Breast epithelium (tissue), 4 donors: ENCODE measurements around the gene TMEM245. TPM values are rescaled to one million over a fixed set of nuclear protein-coding genes. Genes with fewer than 3 reads are reported as not detected.
A peak's percentile ranks its signal among the peaks of the same experiment; 100 is the strongest.

Experiments used
- DNase-seq, 2 donors: peaks; one replicate each; pipeline ENCODE4 v3.0.0-alpha.2; 2019; ENCODE audit warnings: low spot score in 2 of 2
- H3K27ac ChIP-seq, 2 donors: fragments of 200-600 bp; sonication (generic) in 1 of 2; one replicate each; pipeline ENCODE4 v1.5.1; 2016 to 2019; ENCODE audit warnings: mild to moderate bottlenecking in 1 of 2
- H3K27me3 ChIP-seq, 2 donors: fragments of 200-600 bp; sonication (generic) in 1 of 2; one replicate each; pipeline versions ENCODE4 v1.5.1 to v1.6.0; 2017 to 2019; ENCODE audit warnings: control low read depth in 1 of 2, mild to moderate bottlenecking in 1 of 2
- H3K36me3 ChIP-seq: fragments of 200-600 bp; one replicate; pipeline ENCODE4 v1.5.1; 2019
- H3K4me1 ChIP-seq, 2 donors: fragments of 200-600 bp; sonication (generic); one replicate each; pipeline ENCODE4 v1.5.1; 2016 to 2019; ENCODE audit warnings: control low read depth in 1 of 2
- H3K4me3 ChIP-seq, 3 donors: fragments of 200-600 bp; sonication (generic); 1 replicate in 2 of 3; 2 replicates in 1 of 3; pipeline ENCODE4 v1.5.1; 2016 to 2019; ENCODE audit warnings: mild to moderate bottlenecking in 3 of 3, moderate library complexity in 2 of 3
- H3K9me3 ChIP-seq, 2 donors: fragments of 200-600 bp; sonication (generic) in 1 of 2; one replicate each; pipeline ENCODE4 v1.5.1; 2016 to 2019; ENCODE audit warnings: control low read depth in 1 of 2
- CTCF ChIP-seq, 3 donors: fragments of 450-650 bp; IDR thresholded peaks; one replicate each; pipeline ENCODE4 v1.5.1; 2016 to 2017; ENCODE audit warnings: antibody characterized with exemption in 3 of 3, mild to moderate bottlenecking in 3 of 3, moderate library complexity in 3 of 3
- POLR2A ChIP-seq: fragments of 450-650 bp; IDR thresholded peaks from one replicate; pipeline ENCODE4 v1.6.1; 2016; ENCODE audit warnings: antibody characterized with exemption, mild to moderate bottlenecking, moderate library complexity
- POLR2AphosphoS5 ChIP-seq, 3 donors: sonication (generic); formaldehyde crosslinking; IDR thresholded peaks; one replicate each; pipeline ENCODE4 v1.6.1; 2017; ENCODE audit warnings: antibody characterized with exemption in 3 of 3
- intact Hi-C: fragments of 100-400 bp; cut with DNase I; formaldehyde crosslinking; loops from one replicate; pipeline ENCODE4 v1.15.1; 2023; ENCODE audit warnings: low total_unique reads
- total RNA-seq, 3 donors: library from RNA; depleted of rRNA; stranded (reverse); fragments of >200 nt; gene quantifications; one replicate each; pipeline ENCODE4 v1.1.0, GENCODE V29; 2016

TMEM245 gene
- total RNA-seq, 3 donors from 2014 or later: 47.5 to 95.7 (median 74.9) TPM

GRCh38 chr9:109002141-109002540 lies 117.6 kb downstream of the TMEM245 start:
- Histone ChIP-seq H3K4me3 (no peak overlapping the region), H3K4me1 (no peaks in the 10 kb centered on the region), H3K9me3 (peaks cover 5 to 18% of the 10 kb centered on the region in 2 donors), H3K27ac (no peak overlapping the region), H3K27me3 (no peaks in the 10 kb centered on the region), H3K36me3 (no peaks in the 10 kb centered on the region)
- TF ChIP-seq POLR2A (no peak), CTCF (IDR thresholded peaks at IDR 0.05) (no peak)
- intact Hi-C loops: loop anchor here (10.0 kb wide), 1 partner anchor 113 kb away; the partner anchor contains the start of gene TMEM245
- DNase-seq: no peak

GRCh38 chr9:109001275-109001676 lies 118.5 kb downstream of the TMEM245 start:
- no peaks in the 10 kb centered on the region for H3K4me1 ChIP-seq
- no peak overlapping the region for H3K4me3 ChIP-seq
- no peak overlapping the region for H3K27ac ChIP-seq
- H3K9me3 ChIP-seq: peaks cover 5 to 18% of the 10 kb centered on the region in 2 donors
- no peak for TF ChIP-seq CTCF (IDR thresholded peaks at IDR 0.05)
- no peak for TF ChIP-seq POLR2A
- TF ChIP-seq POLR2AphosphoS5 (IDR thresholded peaks at IDR 0.05): no peak
- no peaks in the 10 kb centered on the region for H3K36me3 ChIP-seq
- DNase-seq: no peak
- intact Hi-C loops: loop anchor here (10.0 kb wide), 1 partner anchor 114 kb away; the partner anchor contains the start of gene TMEM245
- no peaks in the 10 kb centered on the region for H3K27me3 ChIP-seq

- no peak for DNase-seq
- Histone ChIP-seq H3K36me3 (no peaks in the 10 kb centered on the region), H3K9me3 (no peaks in the 10 kb centered on the region), H3K27ac (peak overlapping the region in 1 of 2 donors; percentile 50), H3K27me3 (no peaks in the 10 kb centered on the region), H3K4me3 (no peak overlapping the region), H3K4me1 (no peaks in the 10 kb centered on the region)
- intact Hi-C loops: no loop called here
- TF ChIP-seq CTCF (IDR thresholded peaks at IDR 0.05): no peak
- TF ChIP-seq POLR2A: no peak
- no peak for TF ChIP-seq POLR2AphosphoS5 (IDR thresholded peaks at IDR 0.05)
Measured at GRCh38 chr9:108997112-108997511, 122.6 kb downstream of the TMEM245 start.

- TF ChIP-seq POLR2A: no peak
- no peak for TF ChIP-seq POLR2AphosphoS5 (IDR thresholded peaks at IDR 0.05)
- no peak for TF ChIP-seq CTCF (IDR thresholded peaks at IDR 0.05)
- no peaks in the 10 kb centered on the region for H3K27me3 ChIP-seq
- no peaks in the 10 kb centered on the region for H3K9me3 ChIP-seq
- H3K36me3 ChIP-seq: no peaks in the 10 kb centered on the region
- H3K27ac ChIP-seq: peak overlapping the region in 1 of 2 donors; percentile 50
- no peaks in the 10 kb centered on the region for H3K4me1 ChIP-seq
- no peak for DNase-seq
- no peak overlapping the region for H3K4me3 ChIP-seq
- intact Hi-C loops: no loop called here
Measured at GRCh38 chr9:108996643-108997042, 123.1 kb downstream of the TMEM245 start.

- TF ChIP-seq POLR2A (no peak), POLR2AphosphoS5 (IDR thresholded peaks at IDR 0.05) (no peak)
- H3K36me3 ChIP-seq: no peaks in the 10 kb centered on the region
- H3K9me3 ChIP-seq: no peaks in the 10 kb centered on the region
- DNase-seq: no peak
- H3K4me1 ChIP-seq: no peaks in the 10 kb centered on the region
- H3K27ac ChIP-seq: peak overlapping the region; percentile 21 to 40
- intact Hi-C loops: no loop called here
- H3K27me3 ChIP-seq: no peaks in the 10 kb centered on the region
- H3K4me3 ChIP-seq: no peak overlapping the region
Measured at GRCh38 chr9:108994695-108995094, 125.1 kb downstream of the TMEM245 start.

GRCh38 chr9:108991479-108991878 lies 128.3 kb downstream of the TMEM245 start:
- no peak overlapping the region for H3K4me3 ChIP-seq
- H3K27me3 ChIP-seq: no peaks in the 10 kb centered on the region
- TF ChIP-seq POLR2AphosphoS5 (IDR thresholded peaks at IDR 0.05): no peak
- TF ChIP-seq POLR2A: no peak
- no peak for TF ChIP-seq CTCF (IDR thresholded peaks at IDR 0.05)
- no peaks in the 10 kb centered on the region for H3K9me3 ChIP-seq
- no peak overlapping the region for H3K27ac ChIP-seq
- H3K36me3 ChIP-seq: no peaks in the 10 kb centered on the region
- no peak for DNase-seq
- intact Hi-C loops: no loop called here
- H3K4me1 ChIP-seq: no peaks in the 10 kb centered on the region
